H1 (cell line): ENCODE measurements around the gene GAK. TPM values are rescaled to one million over a fixed set of nuclear protein-coding genes. Genes with fewer than 3 reads are reported as not detected.

Experiments used
- CTCF ChIA-PET: fragments of 300-600 bp; sonication (Branson Sonifier 250); formaldehyde crosslinking; loops from one replicate; lab custom pipeline; 2021; ENCODE audit not compliant: partially characterized antibody; lab: Charles Lee
- POLR2A ChIA-PET: fragments of 300-600 bp; sonication (Branson Sonifier 250); formaldehyde crosslinking; loops from one replicate; lab custom pipeline; 2021; ENCODE audit warnings: inconsistent platforms; ENCODE audit not compliant: partially characterized antibody; lab: Charles Lee
- DNase-seq, 2 experiments: peaks; one replicate each; pipeline versions ENCODE4 v3.0.0 to v3.0.0-alpha.2; 2010 to 2022; ENCODE audit warnings: low spot score in 2 of 2, low read depth in 1 of 2, mixed read lengths in 1 of 2
- FAIRE-seq: peaks from 2 replicates; lab custom pipeline; 2011; peaks lifted over from hg19 to GRCh38; lab: Jason Lieb, UNC
- H2AFZ ChIP-seq: 2 replicates; pipeline ENCODE4 v1.8.1; 2012; ENCODE audit warnings: low read length, inconsistent platforms
- H2AK5ac ChIP-seq: 2 replicates; pipeline ENCODE4 v1.6.1; 2013; ENCODE audit warnings: low read depth, low read length
- H2BK120ac ChIP-seq: replicated peaks from 2 replicates; pipeline ENCODE3; 2013; ENCODE audit warnings: low read depth, low read length, inconsistent platforms
- H2BK12ac ChIP-seq: 2 replicates; pipeline ENCODE4 v1.6.1; 2013; ENCODE audit warnings: low read depth, low read length
- H2BK15ac ChIP-seq: 2 replicates; pipeline ENCODE4 v1.6.1; 2013; ENCODE audit warnings: low read length
- H2BK20ac ChIP-seq: 2 replicates; pipeline ENCODE4 v1.6.1; 2013; ENCODE audit warnings: low read length
- H2BK5ac ChIP-seq: 2 replicates; pipeline ENCODE4 v1.6.1; 2013; ENCODE audit warnings: low read depth, low read length
- H3K14ac ChIP-seq: 2 replicates; pipeline ENCODE4 v1.6.1; 2013; ENCODE audit warnings: inconsistent platforms; ENCODE audit not compliant: insufficient read length
- H3K18ac ChIP-seq: 2 replicates; pipeline ENCODE4 v1.6.1; 2013; ENCODE audit warnings: low read length; ENCODE audit errors: extremely low read depth
- H3K23ac ChIP-seq: 2 replicates; pipeline ENCODE4 v1.6.1; 2013; ENCODE audit warnings: inconsistent platforms; ENCODE audit not compliant: insufficient read length
- H3K23me2 ChIP-seq: 2 replicates; pipeline ENCODE4 v1.6.1; 2013; ENCODE audit warnings: low read depth, low read length
- H3K27ac ChIP-seq: 2 replicates; pipeline ENCODE4 v1.6.1; 2011; ENCODE audit warnings: low read depth, low read length, inconsistent platforms
- H3K27me3 ChIP-seq, 4 experiments: replicated peaks in 1 of 4; 1 replicate in 1 of 4; 2 replicates in 3 of 4; pipeline versions ENCODE4 v1.6.1 to v1.8.1; 2011 to 2013; ENCODE audit warnings: low read length in 3 of 4, mild to moderate bottlenecking in 3 of 4, inconsistent platforms in 2 of 4, mixed read lengths in 2 of 4, moderate library complexity in 1 of 4; ENCODE audit not compliant: control insufficient read depth in 3 of 4, insufficient read depth in 3 of 4; ENCODE audit errors: extremely low read depth in 1 of 4
- H3K36me3 ChIP-seq, 4 experiments: 2 replicates each; pipeline versions ENCODE4 v1.6.1 to v1.8.1; 2011 to 2013; ENCODE audit warnings: mild to moderate bottlenecking in 4 of 4, low read length in 3 of 4, moderate library complexity in 2 of 4, control low read depth in 1 of 4, inconsistent platforms in 1 of 4; ENCODE audit not compliant: insufficient read depth in 4 of 4, control insufficient read depth in 2 of 4
- H3K4ac ChIP-seq: replicated peaks from 2 replicates; pipeline ENCODE3; 2013; ENCODE audit warnings: low read length, low read depth, mixed read lengths, inconsistent platforms; ENCODE audit not compliant: insufficient read length
- H3K4me1 ChIP-seq, 4 experiments: replicated peaks in 1 of 4; 1 replicate in 1 of 4; 2 replicates in 3 of 4; pipeline versions ENCODE4 v1.6.1 to v1.8.1; 2011 to 2013; ENCODE audit warnings: low read length in 3 of 4, inconsistent platforms in 2 of 4, mixed read lengths in 1 of 4; ENCODE audit not compliant: insufficient read depth in 4 of 4, control insufficient read depth in 3 of 4
- H3K4me2 ChIP-seq, 2 experiments: 2 replicates each; pipeline versions ENCODE4 v1.6.1 to v1.8.1; 2011 to 2013; ENCODE audit warnings: low read depth in 2 of 2, low read length in 2 of 2, control low read depth in 1 of 2, inconsistent platforms in 1 of 2, mild to moderate bottlenecking in 1 of 2; ENCODE audit not compliant: insufficient read depth in 1 of 2
- H3K4me3 ChIP-seq, 4 experiments: fragments of 200-600, 300-600 bp in 1 of 4; sonication (generic), shearing (Covaris generic), sonication (Bioruptor Twin) in 1 of 4; 2 replicates each; pipeline versions ENCODE4 v1.5.1 to v1.8.1; 2011 to 2016; ENCODE audit warnings: low read length in 4 of 4, low read depth in 3 of 4, control low read depth in 2 of 4, inconsistent platforms in 2 of 4, mild to moderate bottlenecking in 2 of 4, mixed read lengths in 1 of 4, moderate library complexity in 1 of 4; ENCODE audit not compliant: insufficient read depth in 2 of 4; ENCODE audit errors: extremely low read depth in 1 of 4
- H3K56ac ChIP-seq: replicated peaks from 2 replicates; pipeline ENCODE3; 2013; ENCODE audit warnings: low read depth, mild to moderate bottlenecking, mixed read lengths, low read length, inconsistent platforms; ENCODE audit not compliant: insufficient read length
- H3K79me1 ChIP-seq: 2 replicates; pipeline ENCODE4 v1.6.1; 2013; ENCODE audit warnings: low read depth, low read length, control low read depth
- H3K79me2 ChIP-seq, 2 experiments: 2 replicates each; pipeline versions ENCODE4 v1.6.1 to v1.8.1; 2012 to 2013; ENCODE audit warnings: low read length in 2 of 2, mild to moderate bottlenecking in 2 of 2, inconsistent platforms in 1 of 2; ENCODE audit not compliant: insufficient read depth in 2 of 2, control insufficient read depth in 1 of 2
- H3K9ac ChIP-seq, 4 experiments: replicated peaks in 1 of 4; 1 replicate in 1 of 4; 2 replicates in 3 of 4; pipeline versions ENCODE4 v1.6.1 to v1.8.1; 2011 to 2013; ENCODE audit warnings: low read depth in 3 of 4, low read length in 3 of 4, control low read depth in 2 of 4, mild to moderate bottlenecking in 2 of 4, moderate library complexity in 2 of 4, inconsistent platforms in 1 of 4; ENCODE audit errors: extremely low read depth in 1 of 4
- H3K9me3 ChIP-seq, 2 experiments: 2 replicates each; pipeline versions ENCODE4 v1.6.1 to v1.8.1; 2012 to 2013; ENCODE audit warnings: mild to moderate bottlenecking in 2 of 2, moderate library complexity in 2 of 2, control low read depth in 1 of 2, inconsistent platforms in 1 of 2, low read depth in 1 of 2, low read length in 1 of 2, mixed read lengths in 1 of 2; ENCODE audit not compliant: insufficient read depth in 2 of 2
- H4K20me1 ChIP-seq, 2 experiments: replicated peaks in 1 of 2; 2 replicates each; pipeline versions ENCODE3 to v1.8.1; 2011 to 2013; ENCODE audit warnings: inconsistent platforms in 2 of 2, low read length in 2 of 2, mild to moderate bottlenecking in 1 of 2; ENCODE audit not compliant: insufficient read depth in 2 of 2, control insufficient read depth in 1 of 2
- H4K5ac ChIP-seq: 2 replicates; pipeline ENCODE4 v1.6.1; 2013; ENCODE audit warnings: low read length, low read depth, mixed read lengths, inconsistent platforms; ENCODE audit not compliant: insufficient read length
- H4K8ac ChIP-seq: 2 replicates; pipeline ENCODE4 v1.8.0; 2013; ENCODE audit warnings: mild to moderate bottlenecking, moderate library complexity, low read length, inconsistent platforms; ENCODE audit not compliant: insufficient read depth; ENCODE audit errors: extremely low read depth
- H4K91ac ChIP-seq: replicated peaks from 2 replicates; pipeline ENCODE3; 2013; ENCODE audit warnings: low read length, mixed read lengths, inconsistent platforms; ENCODE audit not compliant: insufficient read length
- CTBP2 ChIP-seq: IDR thresholded peaks from 2 replicates; pipeline ENCODE4 v1.7.0; 2011; ENCODE audit warnings: borderline replicate concordance, mild to moderate bottlenecking, moderate library complexity, mixed read lengths, low read length; ENCODE audit not compliant: insufficient read depth, insufficient read length
- HDAC6 ChIP-seq: IDR thresholded peaks from one replicate; pipeline ENCODE4 v1.7.1; 2012; ENCODE audit warnings: low read depth, mild to moderate bottlenecking, inconsistent platforms, low read length, moderate library complexity
- KDM4A ChIP-seq: IDR thresholded peaks from one replicate; pipeline ENCODE4 v1.7.1; 2012; ENCODE audit warnings: low read depth, mild to moderate bottlenecking, moderate library complexity, low read length, inconsistent platforms; ENCODE audit not compliant: severe bottlenecking
- KDM5A ChIP-seq: fragments of 200-600 bp; IDR thresholded peaks from 2 replicates; pipeline ENCODE4 v1.7.1; 2012; ENCODE audit warnings: mild to moderate bottlenecking, low read length, inconsistent platforms, mixed read lengths
- PHF8 ChIP-seq: fragments of 200-600 bp; sonication (generic); conservative IDR thresholded peaks from 2 replicates; pipeline ENCODE4 v1.7.1; 2012; ENCODE audit warnings: low read depth, mild to moderate bottlenecking, inconsistent platforms, low read length, moderate library complexity
- POLR2AphosphoS5 ChIP-seq: IDR thresholded peaks from 2 replicates; pipeline ENCODE4 v1.6.1; 2011; ENCODE audit warnings: low read depth, low read length
- RAD21 ChIP-seq, 2 experiments: IDR thresholded peaks in 1 of 2; conservative IDR thresholded peaks in 1 of 2; 2 replicates each; pipeline ENCODE4 v1.6.1; 2011; ENCODE audit warnings: low read depth in 2 of 2, low read length in 2 of 2, improper control_type of control experiment in 1 of 2, inconsistent platforms in 1 of 2, mild to moderate bottlenecking in 1 of 2, moderate library complexity in 1 of 2
- RBBP5 ChIP-seq: IDR thresholded peaks from 2 replicates; pipeline ENCODE4 v1.7.1; 2012; ENCODE audit warnings: low read depth, mild to moderate bottlenecking, inconsistent platforms, low read length, moderate library complexity, borderline replicate concordance
- RFX5 ChIP-seq: IDR thresholded peaks from 2 replicates; pipeline ENCODE4 v1.6.1; 2011; ENCODE audit warnings: low read depth, low read length, improper control_type of control experiment, borderline replicate concordance
- TCF12 ChIP-seq: IDR thresholded peaks from 2 replicates; pipeline ENCODE4 v1.6.1; 2011; ENCODE audit warnings: low read depth, mild to moderate bottlenecking, low read length
- YY1 ChIP-seq: IDR thresholded peaks from 2 replicates; pipeline ENCODE4 v1.6.1; 2011; ENCODE audit warnings: low read depth, mild to moderate bottlenecking, low read length
- WGBS, 2 experiments: shearing (Covaris generic) in 1 of 2; methylation state at CpG; one replicate each; pipeline versions ENCODE4 v1.1.6 to v1.1.7; 2013 to 2015; ENCODE audit warnings: low lambda C conversion rate in 2 of 2, mixed read lengths in 2 of 2, inconsistent platforms in 1 of 2, low coverage in 1 of 2, missing lambda C conversion rate in 1 of 2; ENCODE audit not compliant: insufficient replicate concordance in 2 of 2, insufficient coverage in 1 of 2, insufficient read length in 1 of 2; ENCODE audit errors: extremely low coverage in 1 of 2, missing lambda C conversion rate in 1 of 2; 5-methylcytosine and 5-hydroxymethylcytosine counted together
- polyA plus RNA-seq, 7 experiments: library from polyadenylated mRNA; depleted of rRNA in 3 of 7; stranded (reverse) in 5 of 7; unstranded in 2 of 7; fragments of >200 nt in 5 of 7; fragments of 200-250 nt in 2 of 7; gene quantifications; 1 replicate in 5 of 7; 2 replicates in 1 of 7; 4 replicates in 1 of 7; pipeline versions ENCODE4 v1.2.1 to v1.2.3, GENCODE V29; 2011 to 2013; ENCODE audit warnings: missing spikeins in 2 of 7, mixed read lengths in 2 of 7
- total RNA-seq: library from RNA; stranded (reverse); fragmentation: NEBNext Ultra II Directional; extraction: Animal tissue kit (Norgen Biotek cat#: 25700); gene quantifications from 2 replicates; pipeline ENCODE4 v1.2.1, GENCODE V29; 2021

GAK gene
- total and polyA plus RNA-seq, 2 of the 8 experiments (the other 6 are each of a cell fraction or from before 2014, with no cell fraction given): 31.5 to 70.8 TPM

DNA sequence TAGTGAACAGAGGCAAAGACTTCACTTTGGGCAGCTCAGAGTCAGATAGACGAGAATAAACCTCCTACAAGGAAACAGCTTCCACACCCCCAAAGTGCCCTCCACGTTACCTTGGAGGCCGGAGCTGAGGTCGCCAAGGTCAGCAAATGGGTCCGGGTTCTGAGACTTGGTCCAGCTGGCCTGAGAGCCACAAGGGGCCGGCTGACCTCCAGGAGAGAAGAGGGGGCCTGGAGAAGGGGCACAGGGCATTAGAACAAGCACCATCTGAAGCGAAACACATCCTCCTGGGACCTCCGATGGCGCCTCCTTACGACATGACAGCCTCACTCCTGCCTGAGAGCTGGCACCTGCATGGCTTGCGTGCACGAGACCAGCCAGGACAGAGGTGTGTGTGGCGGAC lies 72.6 kb downstream of the GAK start:
- no peak overlapping the region for H2AFZ ChIP-seq
- H2BK120ac ChIP-seq: no peak overlapping the region
- no peak overlapping the region for H3K27ac ChIP-seq
- no peak overlapping the region for H2AK5ac ChIP-seq
- no peak overlapping the region for H3K56ac ChIP-seq
- no peak for TF ChIP-seq HDAC6
- no peak for TF ChIP-seq RBBP5
- no peak for TF ChIP-seq TCF12
- TF ChIP-seq RFX5: no peak
- TF ChIP-seq POLR2AphosphoS5: no peak
- TF ChIP-seq CTBP2: no peak
- TF ChIP-seq KDM5A: no peak
- no peak for TF ChIP-seq PHF8
- no peak for TF ChIP-seq KDM4A
- no peak for TF ChIP-seq RAD21 (IDR thresholded peaks at IDR 0.05 in 1 of 2, conservative IDR thresholded peaks at IDR 0.05 in 1 of 2; ENCODE audit: low read depth in 2 of 2, low read length in 2 of 2)
- no peak for TF ChIP-seq YY1
- H3K14ac ChIP-seq: no peak overlapping the region
- H4K8ac ChIP-seq: no peak overlapping the region; the same call in 1 of the 2 replicates
- H3K23me2 ChIP-seq: no peaks in the 10 kb centered on the region
- H3K9ac ChIP-seq: no peak overlapping the region
- no peak for FAIRE-seq
- no peak overlapping the region for H2BK12ac ChIP-seq
- no peak overlapping the region for H3K4me3 ChIP-seq
- ChIA-PET POLR2A (no interaction called here), CTCF (interaction anchor here (0.5 to 1.3 kb wide), 3 partner anchors 16 to 119 kb away, joined by 3 to 5 read pairs (median 4); no protein-coding TSS in a partner anchor)
- peaks cover 5 to 25% (median 17%) of the 10 kb centered on the region in 4 experiments for H3K36me3 ChIP-seq
- H3K4me2 ChIP-seq: no peak overlapping the region
- DNase-seq: no peak
- H4K20me1 ChIP-seq: peaks cover 0 to 2% of the 10 kb centered on the region in 2 experiments
- no peaks in the 10 kb centered on the region for H3K4me1 ChIP-seq
- H3K23ac ChIP-seq: no peak overlapping the region
- no peak overlapping the region for H2BK5ac ChIP-seq
- H2BK15ac ChIP-seq: no peak overlapping the region
- H3K79me2 ChIP-seq: no peaks in the 10 kb centered on the region
- WGBS, 2 experiments: 89% methylated on average over 13 of the region's 13 CpGs; no CpG with 5 or more reads in 1 of the 2 experiments
- no peak overlapping the region for H3K18ac ChIP-seq
- H4K5ac ChIP-seq: no peak overlapping the region
- H3K79me1 ChIP-seq: no peaks in the 10 kb centered on the region
- no peak overlapping the region for H3K4ac ChIP-seq
- H3K27me3 ChIP-seq: no peaks in the 10 kb centered on the region
- H3K9me3 ChIP-seq: no peaks in the 10 kb centered on the region
- H4K91ac ChIP-seq: no peak overlapping the region
- H2BK20ac ChIP-seq: no peak overlapping the region
